Muscle layer of colon (tissue), 2 donors: ENCODE measurements around the gene TPO.

ENCODE experiments used
- H3K27ac ChIP-seq: one replicate; pipeline ENCODE4 v1.7.0; 2013; ENCODE audit warnings: low read depth, mild to moderate bottlenecking, low read length, moderate library complexity
- H3K27me3 ChIP-seq, 2 donors: one replicate each; pipeline ENCODE4 v1.7.0; 2013; ENCODE audit warnings: low read length in 2 of 2, mild to moderate bottlenecking in 2 of 2; ENCODE audit not compliant: insufficient read depth in 2 of 2, control insufficient read depth in 1 of 2
- H3K36me3 ChIP-seq: one replicate; pipeline ENCODE4 v1.7.0; 2013; ENCODE audit warnings: mild to moderate bottlenecking, low read length; ENCODE audit not compliant: insufficient read depth
- H3K4me1 ChIP-seq: one replicate; pipeline ENCODE4 v1.7.0; 2013; ENCODE audit warnings: mild to moderate bottlenecking, low read length; ENCODE audit not compliant: insufficient read depth
- H3K4me3 ChIP-seq, 2 donors: one replicate each; pipeline ENCODE4 v1.7.0; 2013; ENCODE audit warnings: low read length in 2 of 2, low read depth in 1 of 2, mild to moderate bottlenecking in 1 of 2, moderate library complexity in 1 of 2
- H3K9ac ChIP-seq: one replicate; pipeline ENCODE4 v1.7.0; 2013; ENCODE audit warnings: low read length
- H3K9me3 ChIP-seq: one replicate; pipeline ENCODE4 v1.7.0; 2013; ENCODE audit warnings: mild to moderate bottlenecking, low read length
- donor health status: abdominal sarcoma.
- donor health status: Adenocarcinoma of cecum.

Gene TPO

GRCh38 chr2:1495676-1496358 lies 82.6 kb downstream of the TPO start:
- H3K4me1 ChIP-seq, result no peaks in the 10 kb centered on the region
- H3K27ac ChIP-seq, result no peak overlapping the region
- H3K27me3 ChIP-seq, result no peaks in the 10 kb centered on the region
- no peak overlapping the region for H3K4me3 ChIP-seq
- no peaks in the 10 kb centered on the region for H3K9me3 ChIP-seq
- H3K9ac ChIP-seq, result no peak overlapping the region
- no peaks in the 10 kb centered on the region for H3K36me3 ChIP-seq

DNA sequence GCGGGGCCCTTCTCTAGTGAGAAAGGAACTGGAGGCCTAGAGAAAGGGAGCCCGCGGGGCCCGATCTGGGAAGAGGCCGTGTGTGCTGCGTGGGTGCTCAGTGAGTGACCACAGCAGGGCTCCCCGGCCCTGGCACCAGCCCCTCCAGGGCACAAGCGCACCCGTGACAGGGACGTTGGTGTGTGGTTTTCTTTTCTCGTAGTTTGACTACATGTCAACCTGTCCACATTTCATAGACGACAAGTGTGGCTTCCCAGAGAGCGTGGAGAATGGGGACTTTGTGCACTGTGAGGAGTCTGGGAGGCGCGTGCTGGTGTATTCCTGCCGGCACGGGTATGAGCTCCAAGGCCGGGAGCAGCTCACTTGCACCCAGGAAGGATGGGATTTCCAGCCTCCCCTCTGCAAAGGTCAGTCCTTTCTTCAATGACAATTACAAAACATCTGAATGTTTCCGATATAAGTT lies 83.1 kb downstream of the TPO start:
- no peaks in the 10 kb centered on the region for H3K36me3 ChIP-seq
- H3K9me3 ChIP-seq, result no peaks in the 10 kb centered on the region
- no peaks in the 10 kb centered on the region for H3K4me1 ChIP-seq
- H3K27ac ChIP-seq, result no peak overlapping the region
- no peaks in the 10 kb centered on the region for H3K27me3 ChIP-seq
- H3K9ac ChIP-seq, result no peak overlapping the region
- H3K4me3 ChIP-seq, result no peak overlapping the region

GRCh38 chr2:1497122-1497611 lies 83.9 kb downstream of the TPO start:
- no peak overlapping the region for H3K9ac ChIP-seq
- no peak overlapping the region for H3K27ac ChIP-seq
- no peaks in the 10 kb centered on the region for H3K9me3 ChIP-seq
- no peaks in the 10 kb centered on the region for H3K4me1 ChIP-seq
- H3K36me3 ChIP-seq, result no peaks in the 10 kb centered on the region
- no peak overlapping the region for H3K4me3 ChIP-seq
- no peaks in the 10 kb centered on the region for H3K27me3 ChIP-seq

- Histone ChIP-seq H3K27ac (no peak overlapping the region), H3K36me3 (no peaks in the 10 kb centered on the region), H3K4me3 (no peak overlapping the region), H3K4me1 (no peaks in the 10 kb centered on the region), H3K27me3 (no peaks in the 10 kb centered on the region), H3K9ac (no peak overlapping the region), H3K9me3 (no peaks in the 10 kb centered on the region)
These were observed 84.9 kb downstream of the TPO start for GRCh38 chr2:1498176-1498575.

DNA sequence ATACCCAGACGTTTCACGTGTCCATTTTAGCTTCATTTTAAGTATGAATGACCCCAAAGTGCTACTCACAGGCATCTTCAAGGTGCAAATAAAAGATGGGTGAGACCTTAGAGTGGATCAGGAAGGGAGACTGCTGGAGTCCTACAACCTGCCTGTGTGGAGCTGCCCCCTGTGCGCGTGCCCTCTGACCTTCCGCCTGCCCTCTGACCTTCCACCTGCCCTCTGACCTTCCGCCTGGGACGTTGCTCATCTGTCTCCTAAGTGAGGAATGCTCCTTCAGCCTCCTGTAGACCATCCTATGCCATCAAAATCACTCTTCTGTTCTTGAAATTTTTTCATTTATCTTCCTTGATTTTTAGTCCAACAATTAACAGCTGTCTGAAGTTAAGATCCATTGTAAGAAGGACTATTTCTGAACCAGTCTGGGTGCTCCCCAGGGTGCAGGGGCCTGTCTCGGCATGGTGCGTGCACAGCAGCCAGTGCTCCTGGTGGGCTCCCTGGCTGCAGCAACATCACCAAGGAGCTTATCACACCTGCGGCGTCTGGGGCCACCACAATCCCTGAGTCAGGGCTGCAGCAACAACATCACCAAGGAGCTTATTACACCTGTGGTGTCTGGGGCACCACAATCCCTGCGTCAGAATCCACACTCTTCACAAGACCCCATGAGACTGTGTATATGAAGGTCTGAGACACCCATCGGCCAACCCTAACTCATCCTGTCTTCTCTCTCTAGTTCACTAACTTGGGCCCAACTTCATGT lies 86.0 kb downstream of the TPO start:
- Histone ChIP-seq H3K36me3 (no peaks in the 10 kb centered on the region), H3K27me3 (no peaks in the 10 kb centered on the region), H3K4me3 (no peak overlapping the region), H3K4me1 (no peaks in the 10 kb centered on the region), H3K27ac (no peak overlapping the region), H3K9ac (no peak overlapping the region), H3K9me3 (no peaks in the 10 kb centered on the region)

GRCh38 chr2:1501038-1501851 lies 88.0 kb downstream of the TPO start:
- no peaks in the 10 kb centered on the region for H3K36me3 ChIP-seq
- no peaks in the 10 kb centered on the region for H3K27me3 ChIP-seq
- H3K4me1 ChIP-seq, result no peaks in the 10 kb centered on the region
- no peak overlapping the region for H3K27ac ChIP-seq
- no peak overlapping the region for H3K9ac ChIP-seq
- H3K9me3 ChIP-seq, result no peaks in the 10 kb centered on the region
- no peak overlapping the region for H3K4me3 ChIP-seq

DNA sequence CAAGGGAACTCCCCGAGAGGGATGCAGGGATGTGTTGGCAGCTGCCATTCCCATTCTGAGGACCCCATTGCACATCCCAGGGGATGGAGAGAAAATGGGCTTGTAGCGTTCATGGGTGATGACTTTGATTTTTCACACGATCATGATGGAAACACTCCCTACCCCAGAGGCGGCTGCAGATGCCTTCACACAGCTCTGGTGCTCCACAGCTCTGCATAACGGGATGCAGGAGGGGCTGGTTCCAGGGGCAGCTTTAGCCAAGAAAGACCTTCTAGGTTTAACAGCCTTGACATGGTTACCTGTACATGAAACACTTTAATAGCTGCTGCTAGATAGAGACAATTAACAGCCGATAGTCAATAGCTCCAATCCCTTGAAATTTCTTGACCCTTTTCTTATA lies 88.7 kb downstream of the TPO start:
- Histone ChIP-seq H3K27ac (no peak overlapping the region), H3K9me3 (no peaks in the 10 kb centered on the region), H3K36me3 (no peaks in the 10 kb centered on the region), H3K27me3 (no peaks in the 10 kb centered on the region), H3K4me3 (no peak overlapping the region), H3K9ac (no peak overlapping the region), H3K4me1 (no peaks in the 10 kb centered on the region)

DNA sequence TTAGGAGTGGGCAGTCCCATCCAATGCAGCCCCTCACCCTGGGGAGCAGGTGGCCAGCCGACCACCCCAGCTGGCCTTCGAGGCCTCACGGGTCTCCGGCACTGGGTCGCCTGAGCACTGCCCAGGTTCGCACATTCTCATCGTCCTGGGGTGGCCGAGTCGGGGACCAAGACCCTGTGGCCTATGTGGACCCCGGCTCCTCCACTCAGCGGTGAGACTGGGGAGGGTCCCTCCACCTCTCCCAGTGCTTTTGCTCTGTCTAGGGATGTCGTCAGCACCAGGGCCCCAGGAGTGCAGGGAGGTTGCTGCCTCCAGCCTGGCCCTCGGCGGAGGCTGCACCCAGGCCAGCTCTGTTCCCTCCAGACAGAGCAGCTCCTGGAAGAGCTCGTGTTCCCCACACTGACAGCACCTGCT lies 89.6 kb downstream of the TPO start:
- Histone ChIP-seq H3K27me3 (no peaks in the 10 kb centered on the region), H3K9me3 (no peaks in the 10 kb centered on the region), H3K27ac (no peak overlapping the region), H3K4me1 (no peaks in the 10 kb centered on the region), H3K9ac (no peak overlapping the region), H3K4me3 (no peak overlapping the region), H3K36me3 (no peaks in the 10 kb centered on the region)

- H3K9me3 ChIP-seq, result no peaks in the 10 kb centered on the region
These were observed 90.4 kb downstream of the TPO start for GRCh38 chr2:1503471-1504310.

DNA sequence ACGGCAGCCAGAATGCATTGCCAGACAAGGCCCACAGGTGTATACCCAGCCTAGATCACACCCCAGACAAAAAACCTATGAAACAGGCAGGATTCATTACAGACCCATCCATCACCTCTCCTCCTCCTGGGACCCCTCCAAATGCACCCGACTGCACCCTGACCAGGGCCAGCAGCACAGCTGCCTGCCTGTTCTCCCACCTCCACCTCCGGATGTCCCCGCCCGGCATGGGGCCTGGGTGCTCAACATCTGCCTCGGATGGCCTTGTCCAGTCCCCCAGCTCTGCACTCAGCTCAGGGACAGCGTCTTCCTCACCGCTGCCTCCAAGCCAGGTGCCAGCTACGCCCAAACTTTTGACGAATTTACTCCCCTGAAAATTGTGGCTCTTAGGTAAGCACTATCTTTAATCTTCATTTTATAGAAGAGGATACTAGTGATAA lies 91.1 kb downstream of the TPO start:
- Histone ChIP-seq H3K4me1 (no peaks in the 10 kb centered on the region), H3K27me3 (no peaks in the 10 kb centered on the region), H3K27ac (no peak overlapping the region), H3K4me3 (no peak overlapping the region), H3K9me3 (no peaks in the 10 kb centered on the region), H3K36me3 (no peaks in the 10 kb centered on the region), H3K9ac (no peak overlapping the region)

More at GRCh38 chr2:1503471-1504310, 90.4 kb downstream of the TPO start:
- Histone ChIP-seq H3K27ac (no peak overlapping the region), H3K36me3 (no peaks in the 10 kb centered on the region), H3K4me3 (no peak overlapping the region), H3K4me1 (no peaks in the 10 kb centered on the region), H3K9ac (no peak overlapping the region), H3K27me3 (no peaks in the 10 kb centered on the region)
